OCI-LY1 (cell line): ENCODE data around the gene COL23A1.

Experiments
- H2AFZ ChIP-seq: fragments of 200-600 bp; sonication (generic), shearing (Covaris generic); 2 replicates; pipeline ENCODE4 v1.6.0; 2014; ENCODE audit warnings: antibody characterized with exemption, mild to moderate bottlenecking, low read length
- H3F3A ChIP-seq: fragments of 200-600 bp; sonication (generic), shearing (Covaris generic); 2 replicates; pipeline ENCODE4 v1.6.0; 2014; ENCODE audit warnings: mild to moderate bottlenecking, antibody characterized with exemption, low read length, moderate library complexity; ENCODE audit not compliant: insufficient read depth
- H3K27ac ChIP-seq: fragments of 200-600 bp; sonication (generic); 2 replicates; pipeline ENCODE4 v1.5.1; 2014; ENCODE audit warnings: low read length, mixed run types, mild to moderate bottlenecking, low read depth; ENCODE audit not compliant: poor library complexity, severe bottlenecking
- H3K27me3 ChIP-seq: fragments of 200-600 bp; sonication (generic); 2 replicates; pipeline ENCODE4 v1.6.0; 2014; ENCODE audit warnings: antibody characterized with exemption, mild to moderate bottlenecking, low read length, moderate library complexity; ENCODE audit not compliant: insufficient read depth
- H3K36me3 ChIP-seq: fragments of 200-600 bp; sonication (generic); 2 replicates; pipeline ENCODE4 v1.6.1; 2014; ENCODE audit warnings: mild to moderate bottlenecking, antibody characterized with exemption, low read length, moderate library complexity, mixed read lengths; ENCODE audit not compliant: insufficient read depth
- H3K4me1 ChIP-seq: fragments of 200-600 bp; sonication (generic); 2 replicates; pipeline ENCODE4 v1.5.1; 2014; ENCODE audit warnings: mild to moderate bottlenecking, low read length, moderate library complexity; ENCODE audit not compliant: insufficient read depth, severe bottlenecking
- H3K4me2 ChIP-seq: fragments of 200-600 bp; sonication (generic), shearing (Covaris generic); 2 replicates; pipeline ENCODE4 v1.6.1; 2014; ENCODE audit warnings: low read length
- H3K4me3 ChIP-seq: fragments of 200-600 bp; sonication (generic); 2 replicates; pipeline ENCODE4 v1.5.1; 2014; ENCODE audit warnings: low read length, low read depth, mild to moderate bottlenecking, mixed read lengths; ENCODE audit not compliant: poor library complexity, severe bottlenecking
- H3K79me2 ChIP-seq: fragments of 200-600 bp; shearing (Covaris generic); 2 replicates; pipeline ENCODE4 v1.6.1; 2016; ENCODE audit warnings: mixed run types, low read length, mixed read lengths; ENCODE audit not compliant: insufficient read depth
- H3K9ac ChIP-seq: fragments of 200-600 bp; sonication (generic), shearing (Covaris generic); 2 replicates; pipeline ENCODE4 v1.6.1; 2014; ENCODE audit warnings: mild to moderate bottlenecking, low read length, mixed read lengths
- H3K9me2 ChIP-seq: fragments of 200-600 bp; sonication (generic), shearing (Covaris generic); 2 replicates; pipeline ENCODE4 v1.6.1; 2014; ENCODE audit warnings: low read depth, mild to moderate bottlenecking, low read length, mixed read lengths
- H3K9me3 ChIP-seq: fragments of 200-600 bp; shearing (Covaris generic); 2 replicates; pipeline ENCODE4 v1.6.1; 2014; ENCODE audit warnings: low read length, mixed read lengths
- H4K20me1 ChIP-seq: fragments of 200-600 bp; sonication (generic), shearing (Covaris generic); 2 replicates; pipeline ENCODE4 v1.6.0; 2016; ENCODE audit warnings: mild to moderate bottlenecking, low read length; ENCODE audit not compliant: insufficient read depth
- EZH2 ChIP-seq: fragments of 200-600 bp; sonication (generic), shearing (Covaris generic); IDR thresholded peaks from 2 replicates; pipeline ENCODE4 v1.8.0; 2017; ENCODE audit warnings: borderline replicate concordance, mixed run types, mild to moderate bottlenecking, antibody characterized with exemption, low read length, moderate library complexity, mixed read lengths
- TF ChIP-seq, protein P1 (sequence below): fragments of 200-600 bp; sonication (generic), shearing (Covaris generic); IDR thresholded peaks from 2 replicates; pipeline ENCODE4 v1.5.1; 2017; ENCODE audit warnings: mild to moderate bottlenecking, antibody characterized with exemption, low read length, moderate library complexity, mixed read lengths

COL23A1 gene

GRCh38 chr5:178492278-178492677 is 97.9 kb downstream of the COL23A1 start:
- Histone ChIP-seq H4K20me1 (no peaks in the 10 kb centered on the region), H3K9me2 (no peaks in the 10 kb centered on the region), H3K36me3 (no peaks in the 10 kb centered on the region), H2AFZ (no peak overlapping the region), H3K4me2 (no peak overlapping the region), H3K79me2 (no peaks in the 10 kb centered on the region), H3K9ac (no peak overlapping the region), H3K27me3 (no peaks in the 10 kb centered on the region; the same call in 1 of the 2 replicates), H3K4me1 (no peaks in the 10 kb centered on the region), H3F3A (no peaks in the 10 kb centered on the region), H3K9me3 (no peaks in the 10 kb centered on the region), H3K27ac (no peak overlapping the region), H3K4me3 (no peak overlapping the region)
- TF ChIP-seq, protein P1, sequence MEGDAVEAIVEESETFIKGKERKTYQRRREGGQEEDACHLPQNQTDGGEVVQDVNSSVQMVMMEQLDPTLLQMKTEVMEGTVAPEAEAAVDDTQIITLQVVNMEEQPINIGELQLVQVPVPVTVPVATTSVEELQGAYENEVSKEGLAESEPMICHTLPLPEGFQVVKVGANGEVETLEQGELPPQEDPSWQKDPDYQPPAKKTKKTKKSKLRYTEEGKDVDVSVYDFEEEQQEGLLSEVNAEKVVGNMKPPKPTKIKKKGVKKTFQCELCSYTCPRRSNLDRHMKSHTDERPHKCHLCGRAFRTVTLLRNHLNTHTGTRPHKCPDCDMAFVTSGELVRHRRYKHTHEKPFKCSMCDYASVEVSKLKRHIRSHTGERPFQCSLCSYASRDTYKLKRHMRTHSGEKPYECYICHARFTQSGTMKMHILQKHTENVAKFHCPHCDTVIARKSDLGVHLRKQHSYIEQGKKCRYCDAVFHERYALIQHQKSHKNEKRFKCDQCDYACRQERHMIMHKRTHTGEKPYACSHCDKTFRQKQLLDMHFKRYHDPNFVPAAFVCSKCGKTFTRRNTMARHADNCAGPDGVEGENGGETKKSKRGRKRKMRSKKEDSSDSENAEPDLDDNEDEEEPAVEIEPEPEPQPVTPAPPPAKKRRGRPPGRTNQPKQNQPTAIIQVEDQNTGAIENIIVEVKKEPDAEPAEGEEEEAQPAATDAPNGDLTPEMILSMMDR, result no peak
- no peak for TF ChIP-seq EZH2

- Histone ChIP-seq H3F3A (no peaks in the 10 kb centered on the region), H3K9ac (no peak overlapping the region), H3K4me3 (no peak overlapping the region), H3K27ac (no peak overlapping the region), H3K9me3 (no peaks in the 10 kb centered on the region), H3K9me2 (no peaks in the 10 kb centered on the region), H3K4me2 (no peak overlapping the region), H4K20me1 (no peaks in the 10 kb centered on the region), H3K27me3 (no peaks in the 10 kb centered on the region; the same call in 1 of the 2 replicates), H3K36me3 (no peaks in the 10 kb centered on the region), H3K4me1 (no peaks in the 10 kb centered on the region), H2AFZ (no peak overlapping the region), H3K79me2 (no peaks in the 10 kb centered on the region)
- TF ChIP-seq EZH2, result no peak
- TF ChIP-seq, protein P1, result no peak
Observed at GRCh38 chr5:178490935-178491652, 99.1 kb downstream of the COL23A1 start.

DNA sequence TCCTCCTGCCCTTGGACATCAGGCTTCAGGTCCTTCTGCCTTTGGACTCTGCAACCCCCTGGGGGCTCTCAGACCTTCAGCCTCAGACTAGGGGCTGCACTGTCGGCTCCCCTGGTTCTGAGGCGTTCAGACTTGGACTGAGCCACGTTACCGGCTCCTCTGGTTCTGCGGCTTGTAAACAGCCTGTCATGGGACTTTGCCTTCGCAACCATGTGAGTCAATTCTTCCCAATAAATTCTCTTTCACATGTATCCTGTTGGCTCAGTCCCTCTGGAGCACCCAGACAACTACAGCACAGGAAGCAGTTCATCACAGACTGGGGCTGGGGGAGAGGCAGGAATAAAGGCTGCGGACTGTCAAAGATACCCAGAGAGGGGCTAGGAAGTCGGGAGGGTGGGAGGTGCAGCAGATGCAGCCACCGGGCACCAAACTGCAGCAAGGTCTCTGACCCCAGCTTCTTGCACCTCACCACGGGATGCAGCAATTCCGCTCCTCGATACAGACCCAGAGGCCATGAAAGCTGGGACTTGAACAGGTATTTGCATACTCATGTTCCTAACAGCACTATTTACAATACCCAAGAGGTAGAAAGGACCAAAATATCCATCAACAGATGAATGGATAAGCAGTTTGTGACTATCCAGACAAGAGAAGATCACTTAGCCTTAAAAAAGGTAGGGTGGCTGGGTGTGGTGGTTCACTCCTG is 100.8 kb downstream of the COL23A1 start:
- no peaks in the 10 kb centered on the region; the same call in 1 of the 2 replicates for H3K27me3 ChIP-seq
- no peaks in the 10 kb centered on the region for H3K9me2 ChIP-seq

More for the DNA sequence above, 100.8 kb downstream of the COL23A1 start:
- Histone ChIP-seq H3F3A (no peaks in the 10 kb centered on the region), H3K79me2 (no peaks in the 10 kb centered on the region), H2AFZ (no peak overlapping the region), H3K9me3 (no peaks in the 10 kb centered on the region), H3K36me3 (no peaks in the 10 kb centered on the region), H3K4me3 (no peak overlapping the region), H3K27ac (no peak overlapping the region), H3K4me2 (no peak overlapping the region), H4K20me1 (no peaks in the 10 kb centered on the region), H3K9ac (no peak overlapping the region), H3K4me1 (no peaks in the 10 kb centered on the region)
- TF ChIP-seq, protein P1, result no peak
- TF ChIP-seq EZH2, result no peak
